ENCODE measurements around the gene TCAIM. TPM values are rescaled to one million over a fixed set of nuclear protein-coding genes. Genes with fewer than 3 reads are reported as not detected.

TCAIM gene
- polyA plus RNA-seq, 1 experiment, result 29.6 TPM

DNA sequence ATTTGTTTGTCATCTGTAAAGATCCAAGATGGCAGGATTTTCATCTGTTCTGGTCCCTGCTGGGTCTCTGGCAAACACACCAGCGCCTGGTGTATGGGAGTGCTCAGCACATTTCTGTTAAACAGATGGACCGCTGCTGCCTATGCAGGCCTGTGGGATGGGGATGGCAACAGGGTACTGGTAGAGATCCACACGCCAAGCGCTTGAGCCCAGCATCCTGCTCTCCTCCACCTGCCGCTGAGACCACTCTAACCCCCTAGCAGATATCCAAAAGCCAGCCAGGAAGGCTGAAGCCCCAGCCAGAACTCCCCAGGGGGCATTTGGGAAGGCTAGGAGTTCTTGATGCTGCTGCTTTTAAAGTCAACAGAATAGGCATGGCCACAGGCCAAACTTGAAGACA lies 107.2 kb downstream of the TCAIM start:
- ChIA-PET POLR2A (no interaction called here), CTCF (no interaction called here)
- Histone ChIP-seq H3K27ac (ENCODE audit: low read depth, low read length) (no peak overlapping the region), H3K4me3 (ENCODE audit: low read depth, low read length) (no peak overlapping the region), H3K27me3 (ENCODE audit: control insufficient read depth, insufficient read depth, low read length) (no peaks in the 10 kb centered on the region), H3K9me3 (ENCODE audit: control insufficient read depth, insufficient read depth, low read length) (peaks cover 27% of the 10 kb centered on the region; the same call in 1 of the 2 replicates)
- no peak for TF ChIP-seq CTCF (IDR thresholded peaks at IDR 0.05; ENCODE audit: low read depth, low read length)
- DNase-seq (ENCODE audit: low read depth, low spot score), result no peak

DNA sequence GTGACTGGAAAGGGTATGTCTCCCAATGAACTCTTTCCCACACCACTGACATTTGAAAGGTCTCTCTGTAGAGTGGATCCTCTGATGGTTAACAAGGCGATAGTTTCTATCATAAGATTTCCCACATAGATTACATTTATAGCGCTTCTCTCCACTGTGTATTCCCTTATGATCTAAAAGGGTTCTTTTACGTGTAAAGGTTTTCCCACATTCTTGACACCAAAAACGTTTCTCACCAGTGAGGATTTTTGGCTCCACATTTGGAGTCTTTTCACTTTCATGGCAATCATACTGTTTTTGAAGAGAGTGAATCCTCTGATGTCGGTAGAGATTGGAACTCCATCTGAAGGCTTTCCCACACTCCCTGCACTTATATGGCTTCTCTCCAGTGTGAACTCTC lies 108.4 kb downstream of the TCAIM start:
- H3K27ac ChIP-seq (ENCODE audit: low read depth, low read length), result no peak overlapping the region
- CTCF ChIA-PET, result no interaction called here
- H3K27me3 ChIP-seq (ENCODE audit: control insufficient read depth, insufficient read depth, low read length), result no peaks in the 10 kb centered on the region
- DNase-seq (ENCODE audit: low read depth, low spot score), result no peak
- H3K4me3 ChIP-seq (ENCODE audit: low read depth, low read length), result no peak overlapping the region
- no peak for TF ChIP-seq CTCF (IDR thresholded peaks at IDR 0.05; ENCODE audit: low read depth, low read length)
- POLR2A ChIA-PET, result no interaction called here
- peaks cover 27% of the 10 kb centered on the region; the same call in 1 of the 2 replicates for H3K9me3 ChIP-seq (ENCODE audit: control insufficient read depth, insufficient read depth, low read length)

GRCh38 chr3:44451441-44451840 lies 112.9 kb downstream of the TCAIM start:
- no peak overlapping the region for H3K27ac ChIP-seq (ENCODE audit: low read depth, low read length)
- POLR2A ChIA-PET, result no interaction called here

DNA sequence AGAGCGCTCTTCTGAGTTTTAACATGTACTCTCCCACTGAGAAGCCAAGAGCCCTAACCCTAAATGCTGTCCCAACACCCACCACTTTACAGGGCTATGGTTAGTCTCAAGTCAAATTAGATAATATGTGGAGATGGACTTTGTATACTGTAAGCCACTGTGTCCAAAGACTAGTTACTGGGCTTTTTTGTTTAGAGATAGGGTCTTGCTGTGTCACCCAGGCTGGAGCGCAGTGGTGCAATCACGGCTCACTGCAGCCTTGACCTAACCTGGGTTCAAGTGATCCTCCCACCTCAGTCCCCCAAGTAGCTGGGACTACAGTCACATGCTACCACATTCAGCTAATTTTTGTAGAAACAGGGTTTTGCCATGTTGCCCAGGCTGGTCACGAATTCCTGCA lies 115.7 kb downstream of the TCAIM start:
- ChIA-PET POLR2A (no interaction called here), CTCF (no interaction called here)
- no peak for TF ChIP-seq CTCF (IDR thresholded peaks at IDR 0.05; ENCODE audit: low read depth, low read length)
- Histone ChIP-seq H3K9me3 (ENCODE audit: control insufficient read depth, insufficient read depth, low read length) (peaks cover 3% of the 10 kb centered on the region; the same call in 1 of the 2 replicates), H3K27me3 (ENCODE audit: control insufficient read depth, insufficient read depth, low read length) (no peaks in the 10 kb centered on the region), H3K27ac (ENCODE audit: low read depth, low read length) (no peak overlapping the region), H3K4me3 (ENCODE audit: low read depth, low read length) (no peak overlapping the region)
- DNase-seq (ENCODE audit: low read depth, low spot score), result no peak

More at GRCh38 chr3:44451441-44451840, 112.9 kb downstream of the TCAIM start:
- no peak for TF ChIP-seq CTCF (IDR thresholded peaks at IDR 0.05; ENCODE audit: low read depth, low read length)
- CTCF ChIA-PET, result no interaction called here
- Histone ChIP-seq H3K27me3 (ENCODE audit: control insufficient read depth, insufficient read depth, low read length) (no peaks in the 10 kb centered on the region), H3K4me3 (ENCODE audit: low read depth, low read length) (no peak overlapping the region), H3K9me3 (ENCODE audit: control insufficient read depth, insufficient read depth, low read length) (peaks cover 25% of the 10 kb centered on the region; the same call in 1 of the 2 replicates)
- DNase-seq (ENCODE audit: low read depth, low spot score), result no peak

GRCh38 chr3:44455318-44455717 lies 116.8 kb downstream of the TCAIM start:
- Histone ChIP-seq H3K4me3 (ENCODE audit: low read depth, low read length) (no peak overlapping the region), H3K27ac (ENCODE audit: low read depth, low read length) (no peak overlapping the region), H3K27me3 (ENCODE audit: control insufficient read depth, insufficient read depth, low read length) (no peaks in the 10 kb centered on the region), H3K9me3 (ENCODE audit: control insufficient read depth, insufficient read depth, low read length) (peaks cover 3% of the 10 kb centered on the region; the same call in 1 of the 2 replicates)
- DNase-seq (ENCODE audit: low read depth, low spot score), result no peak
- ChIA-PET POLR2A (no interaction called here), CTCF (no interaction called here)
- no peak for TF ChIP-seq CTCF (IDR thresholded peaks at IDR 0.05; ENCODE audit: low read depth, low read length)

Other genes with a start within 250 kb of the TCAIM start
- gene TOPAZ1, start 96.9 kb upstream of the TCAIM start, polyA plus RNA-seq (2011; rRNA removed), result not detected in 2 replicates
- 4.7 and 5.1 TPM in 2 replicates for gene ZNF445, start 138.9 kb downstream of the TCAIM start, polyA plus RNA-seq (2011; rRNA removed)
- 5.7 and 8.3 TPM in 2 replicates for gene ZKSCAN7, start 216.4 kb downstream of the TCAIM start, polyA plus RNA-seq (2011; rRNA removed)
- 2.1 and 2.8 TPM in 2 replicates for gene ZNF660, start 246.2 kb downstream of the TCAIM start, polyA plus RNA-seq (2011; rRNA removed)